HG03439 (cell line): ENCODE results near the gene NPB.

Source experiments
- ATAC-seq: cut with Tn5 transposase; IDR thresholded peaks from one replicate; pipeline ENCODE4 v1.9.1; 2021; ENCODE audit warnings: mild to moderate bottlenecking, moderate library complexity; ENCODE audit not compliant: unreplicated experiment

NPB gene

GRCh38 chr17:81923302-81924260 lies 21.5 kb downstream of the NPB start:
- no peak for ATAC-seq

DNA sequence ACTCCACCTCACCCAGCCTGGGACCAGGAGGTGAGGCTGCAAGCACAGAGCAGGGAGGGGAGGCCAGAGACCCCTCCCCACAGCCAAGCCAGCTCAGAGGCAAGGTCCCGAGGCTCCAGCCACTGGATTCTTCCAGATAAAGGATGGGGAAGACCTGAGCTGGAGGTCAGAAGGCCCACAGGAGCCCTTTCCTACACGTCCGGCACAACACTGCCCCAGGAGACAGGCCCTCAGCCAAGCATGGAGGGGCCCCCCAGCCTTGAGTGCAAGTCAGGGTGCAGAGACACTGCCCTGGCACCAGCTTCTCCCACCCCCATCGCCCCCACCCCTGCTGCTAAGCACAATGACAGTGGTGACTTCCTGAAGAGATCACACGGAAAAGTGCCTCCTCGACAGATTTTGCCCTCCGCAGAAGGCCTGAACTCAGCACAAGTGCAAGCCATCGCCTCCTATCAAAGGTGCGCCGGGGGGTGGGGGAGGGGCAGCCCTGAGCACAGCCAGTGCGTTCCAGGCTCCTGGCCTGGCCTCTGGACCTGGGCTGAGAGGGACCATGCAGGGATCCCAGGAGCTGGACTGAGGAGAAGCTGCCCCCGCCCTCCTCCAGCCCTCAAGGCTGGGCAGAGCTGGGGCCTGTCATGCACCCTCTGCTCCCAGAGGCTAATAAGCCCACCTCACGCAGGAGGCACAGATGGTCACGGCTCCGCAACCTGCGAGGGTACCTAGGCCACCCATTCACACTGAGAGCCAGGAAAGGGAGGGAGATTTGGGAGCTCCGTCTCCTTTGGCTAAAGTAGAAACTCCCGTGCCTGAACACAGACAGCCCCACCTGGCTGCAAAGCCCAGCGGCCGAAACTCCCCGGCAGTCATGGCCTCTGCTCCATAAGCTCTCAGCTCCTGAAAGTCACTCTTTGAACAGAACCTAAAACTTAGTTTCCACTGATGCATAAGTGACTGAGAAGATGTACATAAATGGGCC lies 22.8 kb downstream of the NPB start:
- ATAC-seq = no peak

DNA sequence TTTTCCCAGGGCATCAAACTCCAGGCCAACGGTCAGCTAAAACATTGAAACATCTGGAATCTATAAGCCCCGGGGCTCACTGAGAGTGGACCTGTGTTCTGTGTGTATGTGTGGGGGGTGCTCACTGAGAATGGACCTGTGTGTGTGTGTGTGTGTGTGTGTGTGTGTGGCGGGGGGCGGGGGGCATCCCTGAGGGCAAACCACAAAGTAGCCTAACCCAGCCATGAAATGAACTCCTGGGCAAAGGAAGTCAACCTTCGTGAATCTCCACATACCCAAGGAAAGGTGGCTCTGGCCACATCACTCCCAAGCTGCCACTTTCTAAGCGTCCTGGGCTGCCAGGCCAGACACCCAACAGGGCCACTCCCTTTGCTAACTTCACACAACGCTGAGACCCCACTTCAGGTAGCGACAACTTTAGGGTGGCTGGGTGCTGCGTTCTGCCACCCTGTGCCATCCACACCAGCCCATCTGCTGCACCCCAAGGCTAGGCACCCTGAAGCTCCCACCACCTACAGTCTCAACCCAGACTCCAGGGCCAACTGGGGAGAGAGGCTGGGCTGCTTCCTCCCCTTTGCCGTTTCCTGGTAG lies 23.9 kb downstream of the NPB start:
- ATAC-seq = no peak

DNA sequence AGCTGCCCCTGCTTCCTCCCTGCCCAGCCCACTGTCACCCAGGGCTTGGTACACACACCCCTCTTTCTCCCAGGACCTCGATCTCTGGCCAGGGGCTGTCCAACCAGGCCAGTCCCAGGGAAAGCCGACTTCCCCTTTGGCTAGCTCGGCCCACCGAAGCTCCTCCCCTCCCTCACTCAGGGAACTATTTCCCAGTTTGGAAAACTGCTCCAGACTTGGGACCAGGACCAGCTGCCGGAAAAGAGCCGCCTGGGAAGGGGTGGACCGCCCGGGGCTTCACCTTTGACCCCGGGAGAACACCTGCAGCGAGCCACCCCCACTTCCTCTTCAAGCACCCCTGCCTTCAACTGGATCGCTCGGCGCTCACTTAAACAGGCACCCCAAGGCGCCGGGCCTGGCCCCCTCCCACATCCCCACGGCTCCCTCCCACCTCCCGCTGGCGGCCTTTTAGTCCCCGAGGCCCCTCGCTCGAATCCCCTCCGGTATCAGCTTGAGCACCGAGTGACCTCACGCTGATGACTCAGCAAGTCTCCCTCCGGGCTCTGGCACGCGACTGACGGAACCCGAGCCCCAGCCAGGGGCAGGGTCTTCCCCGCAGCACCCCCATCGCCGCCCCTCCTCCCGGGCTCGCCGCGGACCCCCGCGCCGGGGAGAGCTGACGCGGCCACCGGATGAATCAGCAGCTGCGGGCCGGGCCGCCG lies 24.6 kb downstream of the NPB start:
- peak; percentile 23 for ATAC-seq

DNA sequence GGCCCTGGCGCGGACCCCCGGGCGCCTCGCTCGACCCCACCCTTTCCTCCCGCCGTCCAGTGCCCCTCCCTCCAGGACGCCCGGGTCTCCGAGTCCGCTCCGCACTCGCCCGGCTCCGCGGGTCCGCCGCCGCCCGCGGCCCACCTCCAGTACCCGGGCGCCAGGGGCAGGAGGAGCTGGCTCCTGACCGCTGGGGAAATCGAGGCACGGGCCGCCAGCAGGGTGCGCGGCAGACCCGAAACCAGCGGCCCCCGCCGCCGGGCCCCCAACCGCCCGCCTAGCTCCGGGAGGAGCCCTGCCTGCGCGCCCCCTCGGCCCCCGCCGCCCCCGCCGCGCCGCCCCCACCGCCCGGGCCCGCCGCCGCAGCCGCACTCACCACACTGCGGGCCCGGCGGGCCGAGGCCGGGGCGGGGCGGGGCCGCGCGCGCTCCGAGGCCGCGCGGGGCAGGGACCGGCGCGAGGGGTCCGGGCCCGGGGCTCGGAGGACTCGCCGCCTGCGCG lies 25.2 kb downstream of the NPB start:
- ATAC-seq = peak; percentile 16

DNA sequence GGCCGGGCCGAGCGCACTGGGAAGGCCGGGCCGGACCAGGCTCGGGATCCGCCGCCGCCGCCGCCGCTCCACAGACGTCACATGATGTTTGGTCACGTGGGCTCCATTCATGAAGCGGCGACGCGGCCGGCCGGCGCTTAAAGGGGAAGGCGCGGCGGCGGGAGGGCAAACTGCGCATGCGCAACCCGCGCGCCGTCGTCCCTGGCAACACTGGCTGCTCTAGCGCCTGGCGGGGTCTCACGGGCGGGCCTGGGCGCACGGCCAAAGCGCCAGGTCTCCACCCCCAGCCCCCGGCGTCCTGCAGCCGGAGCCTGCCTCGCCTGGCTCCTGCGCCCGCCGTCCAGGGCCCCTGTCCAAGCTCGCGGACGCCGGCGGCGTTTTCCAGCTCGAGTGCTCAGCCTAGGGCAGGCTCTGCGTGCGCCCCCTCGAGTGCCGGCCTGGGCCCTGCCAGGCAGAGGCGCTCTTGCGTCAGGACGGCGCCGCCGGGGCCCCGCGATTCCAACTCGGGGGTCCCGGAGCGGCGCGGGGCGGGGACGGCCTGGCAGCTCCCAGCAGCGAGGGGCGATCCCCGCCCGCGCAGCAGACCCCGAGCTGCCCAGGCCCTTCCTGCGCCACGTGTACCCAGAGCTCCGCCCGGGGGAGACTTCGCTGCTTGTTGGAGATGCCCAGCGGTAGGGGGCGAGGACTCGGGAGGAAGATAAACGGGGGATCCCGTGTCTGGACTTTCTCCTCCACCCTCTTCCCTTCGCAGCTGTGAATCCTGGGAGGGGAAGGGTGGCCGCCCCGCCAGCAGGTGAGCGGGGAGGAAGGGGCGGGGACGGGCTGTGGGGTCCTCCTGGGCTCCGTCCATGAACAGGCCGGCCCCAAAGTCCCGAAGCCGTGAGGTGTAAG lies 25.9 kb downstream of the NPB start, which contains the start of gene MAFG:
Gene MAFG (minus strand): TSS at position 83 of the 891 bp plus-strand sequence. CDS start 4,550 bp downstream, outside the sequence.
- peak; percentile 54 for ATAC-seq

GRCh38 chr17:81928544-81929252 lies 26.7 kb downstream of the NPB start:
- no peak for ATAC-seq

DNA sequence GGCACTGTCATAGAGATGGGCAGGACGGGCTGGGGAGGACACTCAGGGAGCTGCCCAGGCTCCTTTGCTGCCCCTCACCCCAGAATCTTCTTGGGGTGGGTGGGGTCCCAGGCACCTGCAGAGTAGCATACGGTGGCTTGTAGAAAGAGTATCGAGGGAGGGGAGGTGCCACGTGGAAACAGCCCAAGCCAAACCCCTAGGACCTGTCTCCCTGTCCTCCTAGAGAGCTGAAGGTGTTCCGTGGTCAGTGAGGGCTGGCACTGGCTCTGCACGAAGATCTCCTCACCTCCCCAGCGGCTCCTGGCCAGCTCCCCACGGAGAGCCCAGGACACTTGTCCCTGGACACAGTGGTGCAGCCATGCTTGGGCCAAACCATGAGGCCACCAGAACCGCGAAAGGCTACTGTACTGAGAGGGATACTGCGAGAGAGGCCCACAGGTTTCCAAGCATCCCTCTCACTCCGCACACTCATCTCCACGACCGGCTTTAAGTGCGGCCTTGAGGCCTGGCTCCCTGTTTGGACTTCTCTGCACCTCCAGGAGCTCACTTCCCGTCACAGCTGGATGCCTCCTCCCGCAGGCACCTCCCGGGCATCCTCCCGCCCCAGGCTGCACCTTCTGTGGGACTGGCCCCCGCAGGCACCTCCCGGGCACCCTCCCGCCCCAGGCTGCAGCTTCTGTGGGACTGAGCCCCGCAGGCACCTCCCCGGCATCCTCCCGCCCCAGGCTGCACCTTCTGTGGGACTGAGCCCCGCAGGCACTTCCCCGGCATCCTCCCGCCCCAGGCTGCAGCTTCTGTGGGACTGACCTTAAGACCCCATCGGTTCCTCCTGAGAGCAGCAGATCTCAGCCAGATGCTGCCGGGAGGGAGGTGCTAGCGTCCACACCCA lies 27.5 kb downstream of the NPB start:
- no peak for ATAC-seq

DNA sequence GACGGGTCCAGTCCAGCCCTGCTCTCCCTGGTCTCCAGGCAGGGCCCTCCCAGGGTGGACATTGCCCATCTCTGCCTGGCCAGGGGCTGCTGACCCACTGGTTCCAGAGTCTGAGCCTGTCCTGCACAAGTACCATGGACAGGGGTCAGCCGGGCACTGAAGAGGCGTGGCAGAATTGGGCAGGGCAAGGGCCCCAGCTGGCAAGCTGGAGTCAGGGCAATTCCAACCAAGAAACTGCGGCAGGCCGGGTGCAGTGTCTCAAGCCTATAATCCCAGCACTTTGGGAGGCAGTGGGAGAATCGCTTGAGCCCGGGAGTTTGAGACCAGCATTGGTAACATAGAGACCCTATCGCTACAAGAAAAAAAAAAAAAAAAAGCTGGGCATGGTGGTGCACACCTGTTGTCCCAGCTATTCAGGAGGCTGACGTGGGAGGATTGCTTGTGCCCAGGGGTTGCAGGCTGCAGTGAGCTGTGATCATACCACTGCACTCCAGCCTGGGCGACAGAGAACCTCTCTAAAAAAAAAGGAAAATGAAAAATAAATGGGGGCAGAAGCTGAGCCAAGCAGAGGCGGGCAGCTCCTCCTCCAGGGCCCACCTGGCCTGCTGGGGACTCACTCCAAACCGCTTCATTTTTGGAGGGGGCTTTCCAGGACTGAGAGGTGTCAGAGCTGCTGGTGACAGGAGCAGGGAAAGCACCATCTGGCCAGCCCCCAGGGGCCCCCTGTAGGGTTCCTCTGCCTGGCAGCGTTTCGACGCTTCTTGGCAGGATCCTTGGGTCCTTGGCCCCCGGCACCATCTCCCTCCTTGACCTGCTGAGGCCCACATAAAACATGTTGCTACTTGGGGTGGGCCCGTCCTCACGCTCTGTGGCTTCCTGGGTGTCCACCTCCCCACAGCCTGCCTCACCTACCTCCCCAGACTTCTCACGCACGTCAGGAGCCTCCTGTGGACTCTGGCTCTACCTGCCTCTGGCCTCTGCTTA lies 28.4 kb downstream of the NPB start:
- no peak for ATAC-seq

GRCh38 chr17:81931189-81931556 lies 29.1 kb downstream of the NPB start:
- ATAC-seq = no peak

GRCh38 chr17:81931557-81932332 lies 29.7 kb downstream of the NPB start:
- no peak for ATAC-seq

- ATAC-seq = no peak
These were observed 30.4 kb downstream of the NPB start for GRCh38 chr17:81932333-81932983.

- ATAC-seq = no peak
These were observed 31.2 kb downstream of the NPB start for GRCh38 chr17:81933178-81933699.

DNA sequence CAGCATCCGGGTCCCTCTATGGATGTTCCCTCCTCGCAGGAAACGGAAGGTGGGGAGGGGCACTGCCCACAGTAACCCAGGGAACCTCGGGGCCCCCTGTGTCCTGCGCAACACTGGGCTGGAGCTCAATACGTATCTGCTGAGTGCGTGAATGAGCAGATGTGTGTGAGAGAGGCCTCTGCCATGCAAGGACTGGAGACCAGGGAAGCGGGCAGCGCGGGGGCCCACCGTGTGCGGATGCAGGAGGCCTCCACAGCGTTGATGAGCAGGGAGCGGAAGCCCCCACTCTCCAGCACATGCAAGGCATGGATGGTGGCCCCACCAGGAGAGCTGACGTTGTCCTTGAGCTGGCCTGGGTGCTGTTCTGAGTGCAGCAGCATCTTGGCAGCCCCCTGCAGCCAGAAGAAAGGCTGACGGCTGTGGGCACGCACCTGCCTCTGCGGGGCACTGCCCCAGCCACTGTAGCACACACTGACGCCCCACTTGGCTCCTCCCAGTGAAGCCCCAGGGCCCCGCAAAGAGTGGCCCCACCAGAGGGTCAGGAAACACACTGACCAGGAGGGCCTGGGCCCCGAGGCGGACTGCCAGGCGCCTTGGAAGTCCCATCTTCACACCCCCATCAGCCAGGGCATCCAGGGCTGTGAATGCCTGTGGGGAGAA lies 32.2 kb downstream of the NPB start:
- no peak for ATAC-seq
